Retina (tissue), 1 donor: ENCODE data around the gene TPM2.
"Not testable (repeated sequence)": the region's sequence is repeated elsewhere in the genome, so short reads cannot be mapped to it uniquely, and the experiment has no call there.

Source experiments
- DNase-seq: peaks from one replicate; pipeline ENCODE4 v3.0.0-alpha.2; 2016

The TPM2 gene

DNA sequence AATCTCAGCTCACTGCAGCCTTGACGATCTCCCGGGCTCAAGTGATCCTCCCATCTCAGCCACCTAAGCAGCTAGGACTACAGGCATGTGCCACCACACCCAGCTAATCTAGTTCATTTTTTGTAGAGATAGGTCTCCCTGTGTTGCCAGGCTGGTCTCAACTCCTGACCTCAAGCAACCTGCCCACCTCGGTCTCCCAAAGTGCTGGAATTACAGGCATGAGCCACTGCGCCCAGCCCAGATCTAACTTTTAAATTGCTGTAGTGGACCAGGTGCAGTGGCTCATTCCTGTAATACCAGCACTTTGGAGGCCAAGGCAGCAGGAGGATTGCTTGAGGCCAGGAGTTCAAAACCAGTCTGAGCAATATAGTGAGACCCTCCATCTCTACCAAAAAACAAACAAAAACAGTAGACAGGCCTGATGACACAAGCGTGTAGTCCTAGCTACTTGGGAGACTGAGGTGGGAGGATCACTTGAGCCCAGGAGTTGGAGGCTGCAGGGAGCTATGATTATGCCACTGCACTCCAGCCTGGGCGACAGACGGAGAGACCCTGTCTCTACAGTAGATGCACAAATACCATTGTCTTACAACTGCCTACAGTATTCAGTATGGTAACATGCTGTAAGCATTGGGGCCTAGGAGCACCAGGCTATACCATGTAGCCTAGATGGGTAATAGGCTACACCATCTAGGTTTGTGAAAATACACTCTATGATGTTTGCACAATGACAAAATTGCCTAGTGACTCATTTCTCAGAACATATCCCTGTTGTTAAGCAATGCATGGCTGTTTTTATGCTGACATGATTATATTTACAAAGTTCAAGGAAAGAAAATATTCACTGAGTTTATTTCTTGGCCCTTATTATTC is 37.5 kb downstream of the TPM2 start:
- no peak for DNase-seq

DNA sequence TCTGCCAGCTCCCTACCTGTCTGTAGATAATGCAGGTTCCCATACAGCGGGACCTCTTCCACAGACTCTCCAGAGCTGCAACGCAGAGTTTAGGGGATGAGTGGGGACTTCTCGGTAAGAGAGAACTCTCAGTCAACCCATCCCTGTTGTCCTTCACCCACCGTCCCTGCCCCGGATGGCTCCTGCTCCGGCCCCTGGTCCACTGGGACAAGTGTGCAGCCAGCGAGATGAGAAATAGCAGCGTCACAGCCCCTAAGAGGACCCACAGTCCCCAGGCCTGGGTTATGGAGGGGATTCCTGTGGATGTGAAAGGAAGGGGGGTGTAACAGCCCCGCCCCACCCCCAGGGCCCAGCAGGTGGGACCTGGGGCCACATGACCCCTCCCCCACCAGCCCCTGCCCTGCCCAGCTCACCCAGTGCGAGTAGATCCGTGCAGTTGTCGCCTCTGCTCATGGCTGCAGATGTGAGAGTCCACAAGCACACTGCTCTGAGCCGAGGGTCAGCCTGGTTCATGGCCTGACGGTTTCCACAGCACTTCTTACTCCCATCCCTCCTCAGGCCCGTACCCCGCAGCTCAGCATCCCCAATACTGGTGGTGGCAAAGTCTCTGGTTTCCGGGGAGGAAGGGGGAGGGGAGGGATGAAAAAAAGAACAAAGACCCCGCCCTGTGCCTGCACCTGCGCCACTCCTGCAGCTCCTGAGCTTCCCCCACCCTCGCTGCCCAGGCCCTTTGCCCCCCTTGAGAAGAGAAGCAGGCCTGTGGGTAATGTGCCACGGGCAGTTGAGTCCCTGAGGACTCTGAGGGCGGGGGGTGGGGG is 39.2 kb downstream of the TPM2 start, which contains the start of gene SIT1:
Gene SIT1 (minus strand): TSS at position 591 of the 818 bp plus-strand sequence. CDS start 78 bp downstream, at position 513.
- DNase-seq: no peak

DNA sequence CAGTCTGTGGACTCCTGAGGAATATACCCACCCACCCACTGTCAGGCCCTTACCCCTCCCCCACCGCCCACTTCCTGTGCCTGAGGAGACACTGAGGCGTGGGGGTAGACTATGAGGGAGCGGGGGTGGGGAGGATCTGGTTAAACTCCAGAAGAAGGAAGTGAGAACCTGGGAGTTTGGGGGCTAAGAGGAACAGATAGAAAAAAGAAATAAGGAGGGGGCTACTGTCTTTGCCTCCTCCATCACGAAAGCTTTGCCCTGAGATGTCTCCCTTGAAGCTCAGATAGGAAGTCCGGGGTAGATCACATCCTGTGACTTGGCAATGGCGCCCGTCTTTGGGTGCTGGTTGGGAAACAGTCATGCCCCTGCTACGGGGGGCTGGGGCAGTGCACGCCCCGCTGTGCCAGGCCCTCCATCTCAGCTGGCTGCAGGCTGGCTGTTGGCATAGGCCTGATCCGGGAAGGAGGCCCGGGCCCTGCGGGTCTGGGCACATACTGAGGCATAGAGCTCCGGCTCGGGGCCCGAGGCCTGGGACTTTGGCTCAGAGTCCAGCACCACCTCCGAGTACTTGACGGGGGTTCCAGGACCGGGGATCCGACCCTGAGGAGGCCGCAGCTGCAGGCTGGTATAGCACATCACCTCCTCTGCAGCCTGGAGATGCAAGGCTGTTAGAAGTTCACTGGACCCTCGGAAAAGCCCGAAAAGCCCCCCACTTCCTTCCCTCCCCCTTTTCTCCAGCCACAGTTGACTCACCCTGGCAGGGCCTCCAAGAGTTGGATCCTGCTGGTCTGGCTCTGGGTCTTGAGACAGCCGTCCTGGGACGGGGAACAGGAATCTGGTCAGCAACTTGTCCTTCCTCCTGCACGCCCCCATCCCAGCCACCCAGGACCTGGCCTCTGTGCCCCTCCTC is 40.0 kb downstream of the TPM2 start:
- no peak for DNase-seq

DNA sequence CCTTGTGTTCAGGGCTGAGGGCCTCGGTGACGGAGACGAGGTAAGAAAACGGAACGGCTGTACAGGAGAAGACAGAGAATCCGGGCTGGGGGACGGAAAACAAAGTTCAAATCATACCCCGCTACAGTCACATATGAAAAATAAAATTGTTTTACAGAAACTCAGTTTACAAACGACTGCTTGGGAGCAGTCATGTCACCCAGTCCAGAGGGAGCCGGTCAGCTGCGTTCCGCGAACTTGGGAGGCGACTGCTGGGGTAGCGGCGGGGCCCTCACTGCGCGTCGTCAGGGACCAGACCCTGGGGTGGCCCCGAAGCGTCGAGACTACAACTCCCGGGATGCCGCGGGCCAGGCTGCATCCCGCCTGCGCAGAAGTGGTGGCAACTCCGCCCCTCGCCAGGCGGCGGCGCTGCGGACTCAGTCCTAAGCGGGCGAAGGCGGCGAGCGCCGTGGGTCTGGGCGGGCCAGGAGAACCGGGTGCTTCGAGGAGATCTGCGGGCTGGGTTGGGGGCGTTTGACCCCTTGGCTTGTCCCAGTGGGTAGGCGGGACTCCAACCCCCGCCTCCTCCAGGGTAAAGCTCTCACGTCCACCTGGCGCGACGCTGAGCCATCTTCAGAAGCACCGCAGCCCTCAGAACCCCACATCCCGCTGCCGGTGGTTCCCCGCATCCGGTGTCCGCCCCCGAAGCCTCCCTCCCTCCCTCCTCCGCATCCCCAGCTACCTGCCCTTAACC is 43.0 kb downstream of the TPM2 start:
- DNase-seq: peak; percentile 97

DNA sequence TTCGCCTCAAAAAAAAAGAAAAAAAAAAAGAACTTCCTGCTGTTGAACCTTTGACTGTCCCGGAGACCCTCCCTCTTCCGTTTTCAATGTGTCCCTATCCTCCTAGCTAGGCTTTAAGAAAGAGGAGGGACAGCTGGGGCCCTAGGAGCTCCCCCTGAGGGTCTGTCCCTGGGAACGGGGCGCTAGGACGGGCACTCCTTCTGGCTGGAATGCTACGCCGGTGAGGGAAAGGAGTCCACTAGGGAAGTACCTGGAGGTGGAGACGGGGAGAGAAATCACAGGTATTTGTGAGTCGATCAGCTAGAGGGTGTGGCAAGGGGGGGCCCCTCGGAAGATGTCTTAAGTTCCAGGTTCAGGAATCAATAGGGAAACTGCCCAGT is 43.6 kb downstream of the TPM2 start:
- DNase-seq: no peak

DNA sequence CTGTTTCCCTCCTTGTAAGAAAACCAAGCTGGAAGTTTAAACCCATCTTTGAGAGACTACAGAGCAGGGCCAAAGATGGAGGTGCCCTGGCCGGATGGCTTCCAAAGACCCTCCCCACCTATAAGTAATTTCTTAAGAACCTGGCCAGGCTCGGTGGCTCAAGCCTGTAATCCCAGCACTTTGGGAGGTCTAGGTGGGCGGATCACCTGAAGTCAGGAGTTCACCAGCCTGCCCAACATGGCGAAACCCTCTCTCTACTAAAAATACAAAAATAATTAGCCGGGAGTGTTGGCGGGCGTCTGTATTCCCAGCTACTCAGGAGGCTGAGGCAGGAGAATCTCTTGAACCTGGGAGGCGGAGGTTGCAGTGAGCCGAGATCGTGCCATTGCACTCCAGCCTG is 44.0 kb downstream of the TPM2 start:
- DNase-seq: not testable (repeated sequence)

DNA sequence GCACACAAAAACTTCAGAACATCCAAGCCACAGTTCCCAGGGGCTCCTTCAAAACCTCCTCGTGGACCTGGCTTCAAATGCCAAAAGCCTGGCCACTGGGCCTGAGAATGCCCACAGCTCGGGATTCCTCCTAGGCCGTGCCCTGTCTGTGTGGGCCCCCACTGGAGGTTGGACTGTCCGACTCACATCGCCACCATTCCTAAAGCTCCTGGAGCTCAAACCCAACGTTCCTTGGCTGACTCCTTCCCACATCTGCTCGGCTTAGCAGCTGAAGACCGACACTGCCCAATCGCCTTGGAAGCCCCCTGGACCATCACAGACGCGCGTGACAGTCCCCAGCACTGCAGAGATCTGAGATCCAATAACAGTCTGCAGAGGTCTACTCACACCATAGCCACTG is 46.7 kb downstream of the TPM2 start:
- no peak for DNase-seq

DNA sequence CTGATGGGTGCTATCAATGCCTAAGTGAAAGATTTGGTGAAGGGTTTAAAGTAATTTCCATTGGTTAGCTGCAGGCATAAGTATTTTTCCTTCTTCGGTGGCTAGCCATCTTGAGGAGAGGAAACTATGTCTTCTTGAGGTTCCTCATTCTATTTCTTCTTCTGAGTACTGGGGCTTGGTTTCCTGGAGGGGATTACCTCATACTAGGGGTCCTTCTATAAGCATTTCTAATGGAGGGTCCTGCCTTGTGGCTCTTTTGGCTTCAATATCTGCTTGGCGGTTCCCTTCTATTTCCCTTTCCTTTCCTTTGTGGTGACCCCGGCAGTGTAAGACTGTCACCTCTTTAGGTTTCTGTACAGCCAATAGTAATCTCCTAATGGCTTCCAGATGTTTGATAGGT is 48.2 kb downstream of the TPM2 start:
- not testable (repeated sequence) for DNase-seq

DNA sequence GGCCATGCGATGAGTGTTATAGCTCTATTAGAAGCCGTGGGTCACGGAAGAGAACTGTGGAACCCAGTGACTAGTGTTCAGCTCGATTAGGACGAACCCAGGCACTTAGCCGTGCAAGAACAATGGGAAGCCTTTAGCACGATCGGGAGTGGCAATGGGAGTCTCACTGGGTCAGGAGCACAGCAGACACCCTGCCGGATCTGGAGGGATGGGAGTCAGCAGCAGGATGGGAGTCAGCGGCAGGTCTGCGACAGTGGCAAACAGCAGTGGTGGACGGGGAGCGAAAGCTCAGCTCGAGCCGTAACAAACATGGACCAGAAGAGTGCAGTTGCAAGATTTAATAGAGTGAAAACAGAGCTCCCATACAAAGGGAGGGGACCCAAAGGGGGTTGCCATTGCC is 49.3 kb downstream of the TPM2 start:
- DNase-seq: not testable (repeated sequence)

DNA sequence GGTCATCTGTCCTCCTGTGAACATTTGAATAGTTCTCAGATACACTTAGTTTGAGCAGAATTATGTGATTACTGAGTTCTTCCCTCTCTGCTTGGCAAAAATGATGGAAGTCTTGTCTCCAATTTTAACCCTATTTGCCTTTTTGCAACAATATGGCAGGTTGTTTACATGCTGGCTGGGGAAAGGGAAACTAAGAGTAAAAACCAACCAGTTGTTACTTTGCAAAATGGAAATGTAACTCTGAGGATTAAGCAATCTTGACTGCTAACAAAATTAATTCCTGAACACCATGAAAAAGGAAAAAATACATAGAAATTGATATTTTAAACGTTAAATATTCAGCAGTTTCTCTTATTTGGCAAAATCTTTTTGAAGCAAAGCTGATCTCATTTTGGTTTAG is 50.1 kb downstream of the TPM2 start:
- DNase-seq: no peak

DNA sequence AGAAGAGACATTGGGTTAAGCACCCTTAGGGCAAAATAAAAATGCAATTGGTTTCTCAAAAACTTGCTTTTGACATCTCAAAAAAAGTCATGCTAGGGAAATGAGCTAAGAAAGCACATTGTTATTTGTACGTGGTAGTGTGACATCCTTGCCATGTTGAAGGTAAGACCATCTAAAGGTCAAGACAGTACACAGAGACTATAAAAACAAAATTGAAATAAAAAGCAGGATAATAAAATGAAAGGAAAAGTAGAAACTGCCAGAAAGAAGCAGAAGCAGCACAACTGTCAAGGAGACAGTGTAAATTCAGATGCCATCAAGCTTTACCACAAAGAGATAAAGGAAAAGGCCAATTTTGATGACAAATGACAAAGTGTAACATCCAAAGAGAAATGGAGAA is 50.5 kb downstream of the TPM2 start:
- not testable (repeated sequence) for DNase-seq

DNA sequence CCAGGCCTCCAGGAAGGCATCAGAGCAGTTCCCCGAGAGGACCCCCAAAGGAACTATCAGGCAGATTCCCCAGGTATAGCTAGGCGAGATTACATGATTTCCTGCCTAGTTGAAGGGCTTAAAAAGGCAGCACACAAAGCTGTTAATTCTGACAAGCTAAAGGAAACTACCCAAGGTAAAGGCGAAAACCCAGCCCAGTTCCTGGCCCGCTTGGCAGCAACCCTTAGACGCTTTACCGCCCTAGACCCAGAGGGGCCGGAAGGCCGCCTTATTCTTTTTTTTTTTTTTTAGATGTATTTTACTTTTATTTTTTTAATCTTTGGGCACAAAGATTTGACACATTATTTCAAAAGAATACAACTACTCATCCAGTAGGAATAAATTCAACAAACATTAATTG is 51.0 kb downstream of the TPM2 start:
- DNase-seq: not testable (repeated sequence)

DNA sequence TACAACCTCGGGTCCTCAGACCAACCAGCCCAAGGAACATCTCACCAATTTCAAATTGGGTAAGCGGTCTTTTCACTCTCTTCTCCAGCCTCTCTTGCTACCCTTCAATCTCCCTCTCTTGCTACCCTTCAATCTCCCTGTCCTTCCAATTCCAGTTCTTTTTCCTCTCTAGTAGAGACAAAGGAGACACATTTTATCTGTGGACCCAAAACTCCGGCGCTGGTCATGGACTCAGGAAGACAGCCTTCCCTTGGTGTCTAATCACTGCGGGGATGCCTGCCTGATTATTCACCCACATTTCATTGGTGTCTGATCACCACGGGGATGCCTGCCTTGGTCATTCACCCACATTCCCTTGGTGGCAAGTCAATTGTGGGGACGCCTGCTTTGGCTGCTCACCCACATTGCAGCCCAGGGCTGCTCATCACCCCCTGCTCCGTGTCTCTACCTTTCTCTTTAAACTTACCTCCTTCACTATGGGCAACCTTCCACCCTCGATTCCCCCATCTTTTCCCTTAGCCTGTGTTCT is 52.2 kb downstream of the TPM2 start:
- DNase-seq: not testable (repeated sequence)

DNA sequence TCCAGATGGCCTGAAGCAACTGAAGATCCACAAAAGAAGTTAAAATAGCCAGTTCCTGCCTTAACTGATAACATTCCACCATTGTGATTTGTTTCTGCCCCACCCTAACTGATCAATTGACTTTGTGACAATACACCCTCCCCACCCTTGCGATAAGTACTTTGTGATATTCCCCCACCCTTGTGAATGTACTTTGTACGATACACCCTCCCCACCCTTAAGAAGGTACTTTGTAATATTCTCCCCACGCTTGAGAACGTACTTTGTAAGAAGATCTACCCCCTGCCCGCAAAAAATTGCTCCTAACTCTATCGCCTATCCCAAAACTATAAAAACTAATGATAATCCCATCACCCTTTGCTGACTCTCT is 52.9 kb downstream of the TPM2 start:
- not testable (repeated sequence) for DNase-seq

DNA sequence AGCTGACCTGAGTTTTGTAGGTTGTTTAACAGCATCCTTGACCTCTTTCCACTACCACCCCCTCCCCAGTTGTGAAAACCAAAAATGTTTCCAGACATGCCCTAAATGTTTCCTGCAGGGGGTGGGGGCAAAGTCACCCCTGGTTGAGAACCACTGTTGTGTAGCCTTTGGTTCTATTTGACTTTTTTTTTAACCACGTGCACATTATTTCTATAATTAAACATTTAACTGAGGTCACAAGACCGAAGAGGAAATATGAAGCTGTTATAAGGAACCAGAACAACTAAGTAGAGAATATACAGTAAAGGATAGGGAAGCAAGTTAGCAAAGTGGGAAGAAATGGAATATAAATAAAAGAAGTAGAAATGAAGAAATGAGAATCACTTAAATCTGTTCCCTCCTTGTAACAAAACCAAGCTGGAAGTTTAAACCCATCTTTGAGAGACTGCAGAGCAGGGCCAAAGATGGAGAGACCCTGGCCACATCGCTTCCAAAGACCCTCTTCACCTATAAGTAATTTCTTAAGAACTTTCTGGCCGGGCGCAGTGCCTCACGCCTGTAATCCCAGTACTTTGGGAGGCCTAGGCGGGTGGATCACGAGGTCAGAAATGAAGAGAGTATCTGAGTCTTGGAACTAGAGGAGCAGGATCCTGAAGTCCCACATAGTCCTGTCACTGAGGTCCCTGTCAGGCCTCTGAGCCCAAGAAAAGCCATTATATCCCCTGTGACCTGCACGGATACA is 53.4 kb downstream of the TPM2 start:
- no peak for DNase-seq

DNA sequence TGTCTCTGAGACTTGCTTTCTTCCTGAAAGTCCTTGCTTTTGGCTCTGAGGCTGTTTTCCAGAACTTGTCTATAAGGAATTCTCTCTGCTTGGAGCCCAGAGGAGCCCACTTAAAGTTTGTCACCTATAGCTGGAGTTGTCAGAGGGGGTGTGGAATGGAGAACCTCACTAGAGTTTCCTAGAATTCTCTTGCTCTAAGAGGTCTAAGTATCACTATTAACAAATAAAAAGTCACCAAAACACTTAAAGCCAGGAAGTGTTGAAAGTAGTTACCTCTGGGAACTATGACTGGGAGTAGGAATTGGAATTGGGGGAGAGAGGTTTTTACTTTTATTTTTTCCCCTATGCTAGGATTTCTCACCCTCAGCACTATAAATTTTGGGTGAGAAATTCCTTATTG is 54.0 kb downstream of the TPM2 start:
- no peak for DNase-seq
